ENCODE results near the gene NLRP7. TPM values are rescaled to one million over a fixed set of nuclear protein-coding genes. Genes with fewer than 3 reads are reported as not detected.

NLRP7 gene
- total and polyA plus RNA-seq, 2 of the 4 experiments (the other 2 are of a cell fraction) = not detected

Small RNAs within 50 kb of the gene (microRNA-seq; reads per million reads assigned to microRNA genes)
- not detected for gene AC011476.8 (ENCODE audit: insufficient read depth, insufficient read length)

Small RNAs within 50 kb of the gene (small RNA-seq; reads per million reads assigned to genes)
- 0 reads per million in 5 experiments for gene AC011476.8

Other genes with a start within 250 kb of the NLRP7 start
- gene KIR3DL3, start 223.1 kb downstream of the NLRP7 start, total RNA-seq (2012; rRNA removed) = not detected in 2 replicates
- gene KIR3DL3, start 223.1 kb downstream of the NLRP7 start, polyA plus RNA-seq (2012; rRNA removed) = not detected in 2 replicates
- gene KIR2DL3, start 209.0 kb downstream of the NLRP7 start, total RNA-seq (2012; rRNA removed) = not detected in 2 replicates
- not detected in 2 replicates for gene KIR2DL3, start 209.0 kb downstream of the NLRP7 start, polyA plus RNA-seq (2012; rRNA removed)
- not detected in 2 replicates for gene KIR2DL1, start 177.7 kb downstream of the NLRP7 start, total RNA-seq (2012; rRNA removed)
- not detected in 2 replicates for gene KIR2DL1, start 177.7 kb downstream of the NLRP7 start, polyA plus RNA-seq (2012; rRNA removed)
- not detected in 2 replicates for gene KIR2DL4, start 143.9 kb downstream of the NLRP7 start, total RNA-seq (2012; rRNA removed)
- not detected in 2 replicates for gene KIR2DL4, start 143.9 kb downstream of the NLRP7 start, polyA plus RNA-seq (2012; rRNA removed)
- not detected in 2 replicates for gene KIR3DL1, start 131.1 kb downstream of the NLRP7 start, total RNA-seq (2012; rRNA removed)
- gene KIR3DL1, start 131.1 kb downstream of the NLRP7 start, polyA plus RNA-seq (2012; rRNA removed) = not detected in 2 replicates
- gene KIR2DS4, start 114.9 kb downstream of the NLRP7 start, total RNA-seq (2012; rRNA removed) = not detected in 2 replicates
- gene KIR2DS4, start 114.9 kb downstream of the NLRP7 start, polyA plus RNA-seq (2012; rRNA removed) = not detected in 2 replicates
- gene KIR3DL2, start 97.1 kb downstream of the NLRP7 start, total RNA-seq (2012; rRNA removed) = not detected in 2 replicates
- not detected in 2 replicates for gene KIR3DL2, start 97.1 kb downstream of the NLRP7 start, polyA plus RNA-seq (2012; rRNA removed)
- not detected in 2 replicates for gene FCAR, start 73.3 kb downstream of the NLRP7 start, total RNA-seq (2012; rRNA removed)
- gene FCAR, start 73.3 kb downstream of the NLRP7 start, polyA plus RNA-seq (2012; rRNA removed) = not detected in 2 replicates
- gene NCR1, start 41.4 kb downstream of the NLRP7 start, total RNA-seq (2012; rRNA removed) = not detected in 2 replicates
- gene NCR1, start 41.4 kb downstream of the NLRP7 start, polyA plus RNA-seq (2012; rRNA removed) = not detected in 2 replicates
- gene NLRP2, start 18.8 kb upstream of the NLRP7 start, total RNA-seq (2012; rRNA removed) = not detected in 2 replicates
- not detected in 2 replicates for gene NLRP2, start 18.8 kb upstream of the NLRP7 start, polyA plus RNA-seq (2012; rRNA removed)
- not detected in 2 replicates for gene GP6, start 90.7 kb upstream of the NLRP7 start, total RNA-seq (2012; rRNA removed)
- gene GP6, start 90.7 kb upstream of the NLRP7 start, polyA plus RNA-seq (2012; rRNA removed) = 0.03 TPM in 1 of 2 replicates, not detected in the other
- 7.5 and 8.3 TPM in 2 replicates for gene RDH13, start 115.6 kb upstream of the NLRP7 start, total RNA-seq (2012; rRNA removed)
- 6.9 and 7.8 TPM in 2 replicates for gene RDH13, start 115.6 kb upstream of the NLRP7 start, polyA plus RNA-seq (2012; rRNA removed)
- gene EPS8L1, start 128.3 kb upstream of the NLRP7 start, total RNA-seq (2012; rRNA removed) = 0.90 and 1.9 TPM in 2 replicates
- 2.9 and 3.1 TPM in 2 replicates for gene EPS8L1, start 128.3 kb upstream of the NLRP7 start, polyA plus RNA-seq (2012; rRNA removed)
- gene PPP1R12C, start 170.1 kb upstream of the NLRP7 start, total RNA-seq (2012; rRNA removed) = 21.1 and 21.5 TPM in 2 replicates
- gene PPP1R12C, start 170.1 kb upstream of the NLRP7 start, polyA plus RNA-seq (2012; rRNA removed) = 81.4 and 104 TPM in 2 replicates
- 1.3 and 3.1 TPM in 2 replicates for gene TNNT1, start 201.7 kb upstream of the NLRP7 start, total RNA-seq (2012; rRNA removed)
- 2.5 and 2.6 TPM in 2 replicates for gene TNNT1, start 201.7 kb upstream of the NLRP7 start, polyA plus RNA-seq (2012; rRNA removed)
- gene TNNI3, start 210.2 kb upstream of the NLRP7 start, total RNA-seq (2012; rRNA removed) = not detected in 2 replicates
- not detected in 2 replicates for gene TNNI3, start 210.2 kb upstream of the NLRP7 start, polyA plus RNA-seq (2012; rRNA removed)
- gene DNAAF3, start 219.1 kb upstream of the NLRP7 start, total RNA-seq (2012; rRNA removed) = 0.28 TPM in 1 of 2 replicates, not detected in the other
- 0.34 TPM in 2 replicates for gene DNAAF3, start 219.1 kb upstream of the NLRP7 start, polyA plus RNA-seq (2012; rRNA removed)
- gene SYT5, start 232.8 kb upstream of the NLRP7 start, total RNA-seq (2012; rRNA removed) = under 0.01 TPM in 2 replicates
- 0.15 TPM in 1 of 2 replicates, not detected in the other for gene SYT5, start 232.8 kb upstream of the NLRP7 start, polyA plus RNA-seq (2012; rRNA removed)

Data from IMR-90 (cell line).